ENCODE data around the gene QTRT2. TPM values are rescaled to one million over a fixed set of nuclear protein-coding genes. Genes with fewer than 3 reads are reported as not detected.

The QTRT2 gene
- total RNA-seq, 1 experiment from 2014 or later = 44.3 TPM

Other genes starting within 250 kb of the QTRT2 start
- 5.0 and 6.3 TPM in 2 replicates for gene GRAMD1C, start 217.9 kb upstream of the QTRT2 start, total RNA-seq (2022)
- 17.8 and 22.0 TPM in 2 replicates for gene ZDHHC23, start 108.7 kb upstream of the QTRT2 start, total RNA-seq (2022)
- 5.9 and 6.5 TPM in 2 replicates for gene CCDC191, start 211 bp upstream of the QTRT2 start, total RNA-seq (2022)
- not detected in 2 replicates for gene DRD3, start 122.3 kb downstream of the QTRT2 start, total RNA-seq (2022)
- not detected in 2 replicates for gene ZNF80, start 180.8 kb downstream of the QTRT2 start, total RNA-seq (2022)
- gene TIGIT, start 237.3 kb downstream of the QTRT2 start, total RNA-seq (2022) = not detected in 2 replicates